Ascending aorta (tissue), 2 donors: ENCODE results near the gene ZBTB21. TPM values are rescaled to one million over a fixed set of nuclear protein-coding genes. Genes with fewer than 3 reads are reported as not detected.

Experiments
- DNase-seq, 2 donors: peaks; one replicate each; pipeline ENCODE4 v3.0.0-alpha.2; 2019; ENCODE audit warnings: low spot score in 2 of 2
- H3K27ac ChIP-seq, 2 donors: fragments of 200-600 bp; sonication (generic); one replicate each; pipeline ENCODE4 v1.5.1; 2016 to 2017; ENCODE audit warnings: mild to moderate bottlenecking in 1 of 2
- H3K27me3 ChIP-seq: fragments of 200-600 bp; sonication (generic); one replicate; pipeline ENCODE4 v1.5.1; 2017
- H3K36me3 ChIP-seq, 2 donors: fragments of 200-600 bp; sonication (generic); one replicate each; pipeline ENCODE4 v1.5.1; 2016
- H3K4me1 ChIP-seq, 2 donors: fragments of 200-600 bp; sonication (generic); one replicate each; pipeline ENCODE4 v1.5.1; 2016 to 2017; ENCODE audit warnings: mild to moderate bottlenecking in 1 of 2
- H3K4me3 ChIP-seq, 2 donors: fragments of 200-600 bp; sonication (generic); one replicate each; pipeline ENCODE4 v1.5.1; 2016 to 2017; ENCODE audit warnings: mild to moderate bottlenecking in 1 of 2
- H3K9me3 ChIP-seq, 2 donors: fragments of 200-600 bp; sonication (generic); one replicate each; pipeline ENCODE4 v1.5.1; 2016
- intact Hi-C: fragments of 100-400 bp; cut with DNase I; formaldehyde crosslinking; loops from one replicate; pipeline ENCODE4 v1.15.1; 2023
- total RNA-seq: library from RNA; depleted of rRNA; stranded (reverse); fragments of >200 nt; gene quantifications from one replicate; pipeline ENCODE4 v1.1.0, GENCODE V29; 2016
- TF ChIP-seq, protein P1 (sequence below), 3 experiments: fragments of 200-600 bp in 2 of 3; fragments of 450-650 bp in 1 of 3; sonication (generic) in 2 of 3; IDR thresholded peaks; one replicate each; pipeline ENCODE4 v1.5.1; 2016 to 2019; ENCODE audit warnings: antibody characterized with exemption in 3 of 3, mild to moderate bottlenecking in 1 of 3, moderate library complexity in 1 of 3

The ZBTB21 gene
- total RNA-seq, 1 donor from 2014 or later: 11.1 TPM

DNA sequence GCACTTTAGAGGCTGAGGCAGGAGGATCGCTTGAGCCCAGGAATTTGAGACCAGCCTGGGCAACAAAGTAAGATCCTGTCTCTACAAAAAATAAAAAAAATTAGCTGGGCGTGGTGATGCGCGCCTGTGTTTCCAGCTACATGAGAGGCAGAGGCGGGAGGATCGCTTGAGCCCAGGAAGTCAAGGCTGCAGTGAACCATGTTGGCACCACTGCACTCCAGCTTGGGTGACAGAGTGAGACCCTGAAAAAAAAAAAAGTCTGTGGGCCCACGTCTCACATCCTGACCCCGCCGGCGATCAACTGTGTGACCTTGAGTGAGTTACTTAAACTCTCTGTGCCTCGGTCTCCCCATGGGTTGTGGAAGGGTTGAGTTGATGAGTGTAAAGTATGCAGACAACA is 12.7 kb upstream of the ZBTB21 start:
- Histone ChIP-seq H3K4me1 (peaks cover 0 to 3% of the 10 kb centered on the region in 2 donors), H3K4me3 (no peak overlapping the region), H3K9me3 (no peaks in the 10 kb centered on the region), H3K27me3 (no peaks in the 10 kb centered on the region), H3K36me3 (no peaks in the 10 kb centered on the region), H3K27ac (no peak overlapping the region)
- intact Hi-C loops: no loop called here
- TF ChIP-seq, protein P1, sequence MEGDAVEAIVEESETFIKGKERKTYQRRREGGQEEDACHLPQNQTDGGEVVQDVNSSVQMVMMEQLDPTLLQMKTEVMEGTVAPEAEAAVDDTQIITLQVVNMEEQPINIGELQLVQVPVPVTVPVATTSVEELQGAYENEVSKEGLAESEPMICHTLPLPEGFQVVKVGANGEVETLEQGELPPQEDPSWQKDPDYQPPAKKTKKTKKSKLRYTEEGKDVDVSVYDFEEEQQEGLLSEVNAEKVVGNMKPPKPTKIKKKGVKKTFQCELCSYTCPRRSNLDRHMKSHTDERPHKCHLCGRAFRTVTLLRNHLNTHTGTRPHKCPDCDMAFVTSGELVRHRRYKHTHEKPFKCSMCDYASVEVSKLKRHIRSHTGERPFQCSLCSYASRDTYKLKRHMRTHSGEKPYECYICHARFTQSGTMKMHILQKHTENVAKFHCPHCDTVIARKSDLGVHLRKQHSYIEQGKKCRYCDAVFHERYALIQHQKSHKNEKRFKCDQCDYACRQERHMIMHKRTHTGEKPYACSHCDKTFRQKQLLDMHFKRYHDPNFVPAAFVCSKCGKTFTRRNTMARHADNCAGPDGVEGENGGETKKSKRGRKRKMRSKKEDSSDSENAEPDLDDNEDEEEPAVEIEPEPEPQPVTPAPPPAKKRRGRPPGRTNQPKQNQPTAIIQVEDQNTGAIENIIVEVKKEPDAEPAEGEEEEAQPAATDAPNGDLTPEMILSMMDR (IDR thresholded peaks at IDR 0.05): no peak
- DNase-seq: no peak

DNA sequence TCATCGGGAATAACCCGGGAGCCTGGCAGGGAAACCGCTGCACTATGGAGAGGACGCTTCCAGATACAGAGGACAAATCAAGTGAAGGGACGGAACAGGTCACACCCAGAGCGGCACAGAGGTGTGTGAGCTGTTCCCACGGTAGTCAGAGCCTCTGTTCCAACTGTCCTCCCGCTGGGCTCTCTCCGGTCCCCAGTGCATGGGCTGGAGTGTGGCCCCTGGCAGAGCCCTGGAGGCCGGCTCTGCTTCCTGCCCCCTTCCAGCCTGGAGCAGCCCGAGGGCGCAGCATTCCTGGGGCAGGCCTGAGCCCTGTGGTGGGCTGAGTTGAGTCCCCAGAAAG is 11.9 kb upstream of the ZBTB21 start:
- H3K36me3 ChIP-seq: no peaks in the 10 kb centered on the region
- no peak for DNase-seq
- H3K4me1 ChIP-seq: no peaks in the 10 kb centered on the region
- no peaks in the 10 kb centered on the region for H3K27me3 ChIP-seq
- TF ChIP-seq, protein P1 (IDR thresholded peaks at IDR 0.05): no peak
- no peak overlapping the region for H3K4me3 ChIP-seq
- no peaks in the 10 kb centered on the region for H3K9me3 ChIP-seq
- intact Hi-C loops: no loop called here
- H3K27ac ChIP-seq: no peak overlapping the region

DNA sequence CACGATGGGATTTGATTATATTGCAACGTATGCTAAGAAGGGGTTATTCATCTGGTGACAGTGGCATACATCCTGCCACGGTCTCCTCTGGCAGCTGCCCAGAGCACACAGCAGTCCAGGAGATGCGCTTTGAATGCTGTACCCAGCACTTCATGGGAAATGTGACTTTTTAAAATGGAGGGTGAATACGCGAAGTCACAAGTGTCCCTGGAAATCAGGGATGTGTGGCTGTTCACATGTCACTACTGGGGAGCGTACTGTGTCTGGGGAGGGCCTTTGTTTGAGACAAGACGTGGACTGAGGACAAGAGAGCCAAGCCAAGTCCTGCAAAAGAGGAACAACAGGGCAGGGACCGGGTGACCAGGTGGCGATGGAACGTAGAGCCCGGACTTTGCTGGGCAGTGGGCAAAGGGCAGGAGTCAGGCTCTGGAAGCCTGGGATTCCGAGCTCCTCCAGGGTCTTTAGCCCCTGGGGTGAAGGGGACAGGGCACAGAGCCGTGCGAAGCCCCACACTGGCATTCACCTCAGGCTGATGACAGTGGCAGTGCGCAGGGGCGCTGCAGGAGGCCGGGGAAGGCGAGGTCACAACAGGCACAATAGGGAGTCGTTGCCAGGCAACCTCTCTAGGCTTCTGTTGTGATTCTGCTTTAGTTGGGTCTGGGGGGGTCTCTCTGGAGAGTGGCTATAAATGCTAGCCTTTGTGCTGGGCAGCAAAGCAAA is 11.4 kb upstream of the ZBTB21 start:
- intact Hi-C loops: no loop called here
- DNase-seq: no peak
- Histone ChIP-seq H3K9me3 (no peaks in the 10 kb centered on the region), H3K36me3 (no peaks in the 10 kb centered on the region), H3K4me1 (no peaks in the 10 kb centered on the region), H3K27me3 (no peaks in the 10 kb centered on the region), H3K4me3 (no peak overlapping the region), H3K27ac (no peak overlapping the region)
- TF ChIP-seq, protein P1 (IDR thresholded peaks at IDR 0.05): no peak

DNA sequence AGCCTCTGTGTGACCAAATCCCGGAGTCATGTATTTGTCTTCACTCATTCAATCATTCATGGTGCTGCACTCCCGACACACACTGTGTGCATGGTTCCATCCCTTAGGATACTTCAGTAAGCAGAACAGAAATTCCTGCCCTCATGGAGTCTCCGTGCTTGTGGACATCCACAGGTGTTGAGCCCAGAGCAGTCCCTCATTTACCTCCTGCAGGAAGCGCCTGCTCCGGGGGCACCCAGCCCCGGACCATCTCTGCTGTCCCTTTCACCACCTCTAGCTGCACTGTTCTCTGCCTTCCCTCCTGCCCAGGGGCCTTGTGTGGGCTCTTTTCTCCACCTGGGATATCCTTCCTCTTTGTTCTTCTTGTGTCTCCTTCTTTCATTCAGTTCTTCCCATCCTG is 9.5 kb upstream of the ZBTB21 start:
- intact Hi-C loops: no loop called here
- no peak for DNase-seq
- no peak overlapping the region for H3K4me3 ChIP-seq
- no peaks in the 10 kb centered on the region for H3K9me3 ChIP-seq
- H3K27ac ChIP-seq: no peak overlapping the region
- TF ChIP-seq, protein P1 (IDR thresholded peaks at IDR 0.05): no peak
- no peaks in the 10 kb centered on the region for H3K27me3 ChIP-seq
- no peaks in the 10 kb centered on the region for H3K36me3 ChIP-seq
- H3K4me1 ChIP-seq: no peaks in the 10 kb centered on the region

DNA sequence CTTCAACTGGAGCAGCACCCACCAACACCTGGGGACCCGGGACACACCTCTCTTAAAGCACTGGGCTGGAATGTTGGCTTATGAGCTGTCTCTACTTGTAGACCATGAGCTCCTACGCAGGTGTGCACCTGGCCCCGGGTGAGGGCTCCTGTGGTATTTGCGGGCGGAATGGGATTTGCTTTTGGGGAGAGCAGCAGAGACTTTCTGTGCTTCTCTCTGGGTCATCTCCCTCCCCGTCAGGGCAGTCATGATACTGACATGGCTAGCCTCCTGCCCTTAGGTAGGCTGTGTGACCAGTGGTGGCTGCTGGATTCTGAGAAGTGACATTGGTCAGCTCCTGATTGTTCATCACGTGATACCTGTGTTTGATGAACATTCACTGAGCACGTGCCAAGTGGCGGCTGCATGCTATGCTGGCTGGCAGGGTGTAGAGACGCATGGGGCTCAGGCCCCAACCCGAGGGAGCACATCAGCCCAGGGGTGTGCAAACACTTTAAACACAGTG is 9.0 kb upstream of the ZBTB21 start:
- H3K36me3 ChIP-seq: no peaks in the 10 kb centered on the region
- H3K9me3 ChIP-seq: no peaks in the 10 kb centered on the region
- intact Hi-C loops: no loop called here
- DNase-seq: no peak
- no peak overlapping the region for H3K27ac ChIP-seq
- TF ChIP-seq, protein P1 (IDR thresholded peaks at IDR 0.05): no peak
- H3K27me3 ChIP-seq: no peaks in the 10 kb centered on the region
- no peak overlapping the region for H3K4me3 ChIP-seq
- no peaks in the 10 kb centered on the region for H3K4me1 ChIP-seq
